CD4-positive, alpha-beta T cell treated with Interleukin-21 for 1 hour (primary cell): ENCODE data around the gene AGAP6.
"Not testable (repeated sequence)": the region's sequence is repeated elsewhere in the genome, so short reads cannot be mapped to it uniquely, and the experiment has no call there.

Source experiments
- DNase-seq: peaks from one replicate; pipeline ENCODE4 v3.0.0-alpha.2; 2020

The AGAP6 gene

DNA sequence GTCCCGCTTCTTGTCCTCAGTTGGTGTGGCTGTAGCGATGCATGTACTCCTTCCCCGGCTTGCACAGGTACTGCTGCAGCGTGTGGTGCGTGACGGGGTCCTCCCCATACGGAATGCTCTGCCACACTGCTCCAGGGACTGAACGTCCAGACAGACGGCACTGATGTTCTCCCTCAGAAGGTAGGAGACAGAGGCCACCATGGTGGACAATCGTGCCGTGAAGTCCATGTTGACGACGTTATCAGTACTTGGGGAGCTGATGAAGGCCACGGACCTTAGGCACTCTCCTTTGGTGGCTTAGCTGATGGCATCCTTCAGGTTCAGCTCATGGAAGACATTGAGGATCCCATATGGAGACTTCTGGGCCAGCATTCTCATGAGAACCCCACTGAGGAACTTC, 37.4 kb downstream of the AGAP6 start:
- DNase-seq: no peak

DNA sequence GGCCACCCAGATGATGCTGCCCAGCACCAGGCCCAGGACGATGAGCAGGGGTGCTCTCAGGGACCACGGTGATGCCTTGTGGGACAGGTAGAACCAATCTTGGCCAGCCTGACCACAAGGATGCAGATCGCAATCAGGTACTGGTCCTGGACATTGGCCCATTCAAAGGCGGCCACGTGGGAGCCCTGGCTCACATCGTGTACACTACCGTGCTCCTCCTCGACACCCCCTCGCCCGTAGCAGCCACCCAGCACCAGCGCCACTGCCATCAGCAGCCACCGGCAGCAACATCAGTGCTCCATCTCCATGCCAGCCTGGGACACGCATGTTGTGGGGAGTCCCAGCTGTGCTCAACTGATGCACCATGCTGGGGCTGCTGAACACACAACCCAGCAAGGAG, 39.0 kb downstream of the AGAP6 start:
- no peak for DNase-seq

DNA sequence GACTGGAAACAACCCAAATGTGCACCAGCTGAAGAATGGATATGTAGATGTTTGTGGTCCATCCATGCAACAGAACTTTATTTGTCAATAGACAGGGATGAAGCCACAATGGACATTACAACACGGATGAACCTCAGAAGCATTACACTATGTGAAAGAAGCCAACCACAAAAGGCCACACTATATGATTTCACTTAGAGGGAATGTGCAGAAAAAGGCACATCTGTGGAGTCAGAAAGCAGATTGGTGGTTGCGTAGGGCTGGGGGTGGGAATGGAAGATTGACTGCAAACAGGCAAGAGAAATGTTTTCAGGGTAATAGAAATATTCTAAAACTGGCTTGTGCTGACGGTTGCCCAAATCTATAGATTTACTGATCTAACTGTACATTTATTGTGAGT, 45.3 kb downstream of the AGAP6 start:
- no peak for DNase-seq

DNA sequence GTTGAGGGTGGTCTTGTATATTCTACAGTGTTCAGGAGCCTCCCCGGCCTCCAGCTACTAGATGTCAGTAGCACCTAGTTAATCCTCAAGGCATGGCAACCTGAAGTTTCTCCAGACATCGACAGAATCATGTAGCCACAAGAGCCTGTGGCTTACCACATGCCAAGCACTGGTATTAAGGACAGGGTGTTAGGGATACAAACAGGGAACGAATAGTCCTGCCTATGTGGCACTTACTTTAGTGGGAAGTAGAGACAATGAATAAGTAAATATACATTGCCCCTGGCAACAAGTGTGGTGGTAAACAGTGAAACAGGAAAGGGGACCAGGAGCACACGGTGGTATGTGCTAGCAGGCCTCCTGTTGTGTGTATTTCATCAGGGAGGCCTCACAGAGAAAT, 47.1 kb downstream of the AGAP6 start:
- DNase-seq: not testable (repeated sequence)

DNA sequence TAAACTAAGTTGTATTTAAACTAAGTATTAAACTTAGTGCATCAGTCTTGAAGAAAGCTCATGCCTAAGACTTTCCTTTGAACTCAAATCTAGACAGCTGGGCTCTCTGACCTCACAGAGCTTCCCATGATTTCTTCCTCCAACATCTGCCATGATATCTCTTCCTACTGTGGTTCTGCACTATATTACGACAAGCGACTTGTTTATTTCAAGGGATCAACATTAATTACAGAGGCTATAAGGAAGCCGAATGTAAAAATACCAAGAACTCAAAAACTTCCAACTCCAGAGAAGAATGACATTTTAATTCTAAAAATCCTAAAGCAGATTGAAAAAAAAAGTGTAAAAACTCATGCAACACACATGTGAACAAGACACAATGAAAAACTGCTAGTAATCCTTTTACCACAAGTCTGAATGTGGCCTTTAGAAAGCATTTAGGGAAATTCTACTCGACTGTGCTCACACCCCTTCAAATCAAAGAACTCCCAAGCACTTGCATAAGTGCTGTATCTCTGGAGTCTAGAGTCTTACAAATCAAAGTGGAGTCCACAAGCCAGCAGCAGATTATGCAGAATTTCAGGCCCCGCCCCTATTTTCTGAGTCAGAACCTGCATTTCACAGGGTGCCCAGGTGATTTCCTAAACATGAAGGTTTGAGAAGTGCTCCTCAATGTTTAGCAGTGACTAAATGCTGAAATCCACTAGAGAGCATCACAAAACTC, 56.9 kb downstream of the AGAP6 start:
- DNase-seq: no peak

DNA sequence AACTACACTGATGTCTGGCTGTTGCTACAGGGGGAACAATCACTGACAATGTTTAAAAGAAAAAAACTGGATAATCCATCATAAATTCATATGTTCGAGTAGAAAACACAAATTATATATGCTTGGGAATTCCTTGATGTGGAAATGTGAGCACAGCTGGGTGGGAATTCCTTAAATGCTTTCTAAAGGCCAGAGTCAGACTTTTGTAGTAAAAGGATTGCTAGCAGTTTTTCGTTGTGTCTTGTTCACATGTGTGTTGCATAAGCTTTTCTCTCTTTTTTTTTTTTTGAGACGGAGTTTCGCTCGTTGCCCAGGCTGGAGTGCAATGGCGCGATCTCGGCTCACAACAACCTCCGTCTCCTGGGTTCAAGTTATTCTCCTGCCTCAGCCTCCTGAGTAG, 58.3 kb downstream of the AGAP6 start:
- not testable (repeated sequence) for DNase-seq

DNA sequence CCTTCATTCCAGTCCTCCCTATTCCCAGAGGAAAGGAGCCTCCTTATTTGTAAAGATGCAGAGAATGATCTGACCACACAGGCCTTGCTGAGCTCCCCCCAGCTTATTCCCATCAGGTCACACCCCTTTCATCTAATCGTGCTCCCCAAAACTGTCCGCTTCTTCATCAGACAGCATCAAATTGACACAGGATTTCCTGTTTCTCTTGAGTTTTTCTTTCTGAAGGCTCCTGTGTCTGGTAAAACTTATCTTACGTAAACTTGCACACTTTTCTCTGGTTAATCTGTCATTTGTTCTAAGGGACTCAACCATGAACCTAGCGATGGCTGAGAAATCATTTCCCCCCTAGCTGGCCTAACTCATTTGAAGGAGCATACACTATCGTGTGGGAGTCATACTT, 59.4 kb downstream of the AGAP6 start:
- DNase-seq: peak; percentile 22

DNA sequence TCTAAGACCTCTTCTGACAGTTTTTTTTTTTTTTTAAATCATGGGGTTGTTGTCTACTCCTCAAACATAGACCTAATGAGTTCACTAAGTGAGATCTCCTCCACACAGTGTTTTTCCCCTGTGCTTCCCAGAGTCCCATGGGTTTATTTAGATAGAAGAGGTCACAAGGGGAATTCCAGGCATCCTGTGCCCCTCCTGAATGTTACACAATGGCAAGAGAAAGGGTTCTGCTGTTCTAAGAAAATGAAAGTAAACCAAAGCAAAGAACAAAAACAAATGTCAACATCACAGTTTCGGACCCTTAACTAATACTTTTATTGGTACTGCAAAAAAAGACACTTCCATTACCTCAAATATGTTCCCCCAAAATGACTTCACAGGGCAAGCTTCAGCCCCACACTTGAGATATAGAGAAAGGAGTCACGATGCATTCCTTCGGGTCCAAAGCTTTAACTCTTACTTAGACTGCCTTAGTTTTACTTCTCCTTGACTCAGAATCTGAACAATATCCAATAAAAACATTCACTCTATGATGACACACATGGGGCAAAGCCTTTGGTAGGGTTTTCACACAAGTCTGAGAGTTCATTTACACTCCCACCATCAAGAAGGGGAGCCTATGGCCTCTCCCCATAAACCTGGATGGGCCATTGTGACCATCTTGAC, 63.9 kb downstream of the AGAP6 start:
- not testable (repeated sequence) for DNase-seq

DNA sequence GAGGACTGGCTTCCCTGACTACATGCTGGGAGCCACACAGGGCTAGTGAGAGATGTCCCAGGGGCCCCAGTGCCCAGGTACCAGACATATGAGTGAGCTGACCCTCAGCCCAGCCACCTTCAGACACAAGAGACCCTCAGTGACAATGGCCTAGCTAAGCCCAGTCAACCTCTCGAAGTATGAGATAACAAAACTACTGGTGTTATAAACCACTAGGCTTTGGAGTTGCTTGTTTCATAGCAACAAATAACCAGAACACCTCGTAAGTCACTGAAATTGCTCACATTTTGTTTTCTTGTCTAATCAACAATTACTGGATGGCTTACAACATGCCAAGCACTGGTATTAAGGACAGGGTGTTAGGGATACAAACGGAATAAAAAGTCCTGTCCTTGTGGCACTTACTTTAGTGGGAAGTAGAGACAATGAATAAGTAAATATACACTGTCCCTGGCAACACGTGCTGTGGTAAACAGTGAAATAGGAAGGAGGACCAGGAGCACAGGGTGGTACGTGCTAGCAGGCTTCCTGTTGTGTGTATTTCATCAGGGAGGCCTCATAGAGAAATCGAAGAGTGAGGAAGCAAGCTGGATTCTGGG, 64.7 kb downstream of the AGAP6 start:
- DNase-seq: not testable (repeated sequence)

DNA sequence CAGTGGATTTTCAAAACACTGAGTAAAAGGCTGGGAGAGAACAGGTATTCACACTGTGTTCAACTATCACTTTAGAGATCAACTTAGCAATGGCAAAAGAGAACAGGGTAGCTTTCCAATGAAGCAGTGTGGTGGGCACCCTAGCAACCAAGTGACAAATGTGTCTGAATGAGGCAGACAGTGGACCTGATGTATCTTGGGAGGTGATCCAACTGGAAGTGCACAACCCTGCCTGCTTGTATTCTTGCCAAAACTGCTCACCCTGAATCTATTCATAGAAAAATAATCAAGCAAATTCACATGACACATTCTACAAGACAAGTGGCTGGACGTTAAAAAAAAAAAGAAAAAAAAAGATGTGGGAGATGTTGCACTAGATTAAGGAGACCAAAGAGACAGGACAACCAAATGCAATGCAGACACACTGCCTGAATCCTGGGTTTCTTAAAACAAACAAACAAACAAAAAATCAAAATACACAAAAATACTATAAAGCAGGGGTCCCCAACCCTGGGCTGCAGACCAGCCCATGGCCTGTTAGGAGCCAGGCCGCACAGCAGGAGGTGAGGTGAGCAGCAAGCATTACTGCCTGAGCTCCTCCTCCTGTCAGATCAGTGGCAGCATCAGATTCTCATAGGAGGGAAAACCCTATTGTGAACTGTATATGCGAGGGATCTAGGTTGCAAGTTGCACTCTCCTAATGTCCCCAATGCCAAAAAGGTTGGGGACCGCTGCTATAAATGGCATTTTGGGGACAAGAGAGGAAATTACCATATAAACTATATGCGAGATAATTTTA, 67.5 kb downstream of the AGAP6 start:
- not testable (repeated sequence) for DNase-seq

DNA sequence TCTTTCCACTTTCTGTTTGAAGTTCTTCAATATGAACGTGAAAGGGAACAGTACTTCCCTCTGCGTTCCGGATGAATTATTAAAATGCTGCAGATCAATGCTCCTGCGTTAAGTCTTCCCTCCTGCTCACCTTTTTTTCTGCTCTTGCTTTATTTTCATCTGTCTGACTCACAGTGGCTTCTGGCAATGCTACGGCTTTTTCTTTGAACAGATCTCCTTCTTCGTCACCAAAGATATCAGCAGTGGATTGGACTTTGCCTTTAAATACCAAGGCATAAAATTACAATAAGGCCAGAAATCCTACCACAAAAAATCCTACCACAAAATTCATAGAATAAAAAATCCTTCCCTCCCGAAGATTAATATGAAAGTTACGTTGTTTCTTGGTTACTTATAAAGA, 68.4 kb downstream of the AGAP6 start:
- not testable (repeated sequence) for DNase-seq

DNA sequence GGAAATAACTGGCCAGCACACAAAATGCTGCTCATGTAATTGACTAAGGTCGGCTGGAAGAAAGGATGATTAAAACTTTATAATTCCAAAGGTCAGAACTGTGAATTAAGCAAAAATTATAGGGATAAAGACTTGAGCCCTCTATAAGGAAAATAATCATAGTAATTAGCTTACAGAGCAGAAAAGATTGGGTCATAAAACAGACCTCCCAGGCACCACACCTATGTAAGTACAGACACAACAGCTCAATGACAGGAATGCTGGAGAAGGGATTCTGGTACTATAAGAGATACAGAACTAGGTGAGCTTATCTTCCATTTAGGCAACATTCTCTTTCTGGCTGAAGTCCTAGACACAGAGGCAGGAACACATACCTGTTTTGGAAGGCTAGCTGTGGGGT, 70.5 kb downstream of the AGAP6 start:
- DNase-seq: not testable (repeated sequence)

DNA sequence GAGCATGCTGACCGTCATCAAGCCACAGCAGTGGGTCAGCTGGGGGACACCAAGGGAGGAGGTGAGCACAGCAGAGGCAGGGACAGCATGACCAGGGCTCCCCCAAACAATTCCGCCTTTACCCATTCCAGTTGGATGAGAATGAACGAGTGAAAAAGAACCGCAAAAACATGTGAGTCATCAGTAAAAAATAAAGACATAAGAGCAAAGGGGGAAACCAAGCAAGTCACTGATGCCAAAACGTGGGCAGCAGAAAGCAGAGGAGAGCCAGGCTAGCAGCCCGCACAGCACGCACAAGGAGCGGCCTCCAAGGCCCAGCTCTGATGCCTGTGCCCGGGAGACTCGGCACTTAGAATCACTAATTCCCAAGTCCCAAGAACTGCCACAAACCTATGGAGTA, 71.7 kb downstream of the AGAP6 start:
- DNase-seq: not testable (repeated sequence)
